Adrenal gland (tissue), 5 donors: ENCODE results near the gene SLC6A13.

Experiments
- POLR2A ChIP-seq, 2 donors: fragments of 450-650 bp; IDR thresholded peaks; one replicate each; pipeline ENCODE4 v1.6.1; 2017; ENCODE audit warnings: antibody characterized with exemption in 2 of 2, mild to moderate bottlenecking in 2 of 2, moderate library complexity in 1 of 2
- TF ChIP-seq, protein P1 (sequence below), 6 experiments: fragments of 450-650 bp in 4 of 6; fragments of 200-600 bp in 2 of 6; sonication (generic) in 1 of 6; IDR thresholded peaks; 1 replicate in 5 of 6; 2 replicates in 1 of 6; pipeline versions ENCODE4 v1.5.1 to v1.8.0; 2016 to 2021; ENCODE audit warnings: antibody characterized with exemption in 6 of 6, mild to moderate bottlenecking in 2 of 6, moderate library complexity in 1 of 6
- donor health status: DM: no; HTN: no; CAD: no.

DNA sequence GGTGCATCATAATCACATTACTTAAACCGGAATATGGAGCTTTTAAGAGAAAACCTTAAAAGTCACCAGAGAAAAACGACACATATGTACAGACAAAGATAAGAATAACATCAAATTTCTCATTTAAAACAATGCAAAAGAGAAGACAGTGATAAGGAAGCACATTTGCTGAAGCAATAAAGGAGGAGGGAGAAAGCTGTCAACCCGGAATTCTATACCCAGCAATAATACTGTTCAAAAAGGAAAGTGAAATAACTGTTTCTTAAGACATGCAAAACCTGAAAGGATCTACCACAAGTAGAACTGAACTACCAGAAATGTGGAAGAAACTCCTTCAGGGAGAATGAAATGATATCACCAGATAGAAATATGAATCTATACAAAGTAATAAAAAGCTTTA is 15.4 kb downstream of the SLC6A13 start:
- no peak for TF ChIP-seq POLR2A (IDR thresholded peaks at IDR 0.05)
- TF ChIP-seq, protein P1, sequence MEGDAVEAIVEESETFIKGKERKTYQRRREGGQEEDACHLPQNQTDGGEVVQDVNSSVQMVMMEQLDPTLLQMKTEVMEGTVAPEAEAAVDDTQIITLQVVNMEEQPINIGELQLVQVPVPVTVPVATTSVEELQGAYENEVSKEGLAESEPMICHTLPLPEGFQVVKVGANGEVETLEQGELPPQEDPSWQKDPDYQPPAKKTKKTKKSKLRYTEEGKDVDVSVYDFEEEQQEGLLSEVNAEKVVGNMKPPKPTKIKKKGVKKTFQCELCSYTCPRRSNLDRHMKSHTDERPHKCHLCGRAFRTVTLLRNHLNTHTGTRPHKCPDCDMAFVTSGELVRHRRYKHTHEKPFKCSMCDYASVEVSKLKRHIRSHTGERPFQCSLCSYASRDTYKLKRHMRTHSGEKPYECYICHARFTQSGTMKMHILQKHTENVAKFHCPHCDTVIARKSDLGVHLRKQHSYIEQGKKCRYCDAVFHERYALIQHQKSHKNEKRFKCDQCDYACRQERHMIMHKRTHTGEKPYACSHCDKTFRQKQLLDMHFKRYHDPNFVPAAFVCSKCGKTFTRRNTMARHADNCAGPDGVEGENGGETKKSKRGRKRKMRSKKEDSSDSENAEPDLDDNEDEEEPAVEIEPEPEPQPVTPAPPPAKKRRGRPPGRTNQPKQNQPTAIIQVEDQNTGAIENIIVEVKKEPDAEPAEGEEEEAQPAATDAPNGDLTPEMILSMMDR (IDR thresholded peaks at IDR 0.05), result no peak
